GM12875 (cell line): ENCODE results near the gene PPP1R27.
A peak's percentile ranks its signal among the peaks of the same experiment; 100 is the strongest.

ENCODE experiments used
- H3K4me3 ChIP-seq: one replicate; pipeline ENCODE4 v1.5.1; 2011; ENCODE audit warnings: low read depth, low read length, control low read depth
- CTCF ChIP-seq: IDR thresholded peaks from 2 replicates; pipeline ENCODE4 v1.5.1; 2011; ENCODE audit warnings: low read depth, mild to moderate bottlenecking, control low read depth, inconsistent platforms, low read length, moderate library complexity, borderline replicate concordance; ENCODE audit not compliant: insufficient read depth

Gene PPP1R27

GRCh38 chr17:81859906-81860755 is 25.3 kb upstream of the PPP1R27 start, which contains the start of gene P4HB:
Gene P4HB (minus strand): TSS chr17:81860535. CDS start chr17:81860471, 64 bp downstream.
- TF ChIP-seq CTCF = no peak

GRCh38 chr17:81858967-81859905 is 24.4 kb upstream of the PPP1R27 start:
- TF ChIP-seq CTCF = no peak
- H3K4me3 ChIP-seq = peak overlapping the region; percentile 81

More at GRCh38 chr17:81859906-81860755, 25.3 kb upstream of the PPP1R27 start, which contains the start of gene P4HB:
- peak within 1 kb of the TSS; percentile 81 for H3K4me3 ChIP-seq

- no peak for TF ChIP-seq CTCF
- peak overlapping the region; percentile 81 for H3K4me3 ChIP-seq
Measured at GRCh38 chr17:81858170-81858966, 23.5 kb upstream of the PPP1R27 start.

GRCh38 chr17:81854974-81855774 is 20.3 kb upstream of the PPP1R27 start:
- H3K4me3 ChIP-seq = no peak overlapping the region
- no peak for TF ChIP-seq CTCF

GRCh38 chr17:81852237-81852636 is 17.4 kb upstream of the PPP1R27 start:
- TF ChIP-seq CTCF = no peak
- H3K4me3 ChIP-seq = no peak overlapping the region

- no peak overlapping the region for H3K4me3 ChIP-seq
- TF ChIP-seq CTCF = no peak
Measured at GRCh38 chr17:81851423-81851822, 16.6 kb upstream of the PPP1R27 start.
